Activated T-helper 1 cell treated with Interleukin-2 at 50 U/mL for 16 hours (primary cell): ENCODE results near the gene ARMC12.
"Not testable (repeated sequence)": the region's sequence is repeated elsewhere in the genome, so short reads cannot be mapped to it uniquely, and the experiment has no call there.

Source experiments
- DNase-seq: peaks from one replicate; pipeline ENCODE4 v3.0.0-alpha.2; 2020; ENCODE audit warnings: low read depth

Gene ARMC12, protein sequence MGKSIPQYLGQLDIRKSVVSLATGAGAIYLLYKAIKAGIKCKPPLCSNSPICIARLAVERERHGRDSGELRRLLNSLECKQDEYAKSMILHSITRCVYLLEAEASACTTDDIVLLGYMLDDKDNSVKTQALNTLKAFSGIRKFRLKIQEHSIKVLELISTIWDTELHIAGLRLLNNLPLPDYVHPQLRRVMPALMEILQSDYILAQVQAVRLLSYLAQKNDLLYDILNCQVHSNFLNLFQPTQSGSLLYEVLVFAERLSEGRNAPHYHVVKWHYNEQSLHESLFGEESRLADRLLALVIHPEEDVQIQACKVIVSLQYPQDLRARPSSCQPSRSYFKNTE

DNA sequence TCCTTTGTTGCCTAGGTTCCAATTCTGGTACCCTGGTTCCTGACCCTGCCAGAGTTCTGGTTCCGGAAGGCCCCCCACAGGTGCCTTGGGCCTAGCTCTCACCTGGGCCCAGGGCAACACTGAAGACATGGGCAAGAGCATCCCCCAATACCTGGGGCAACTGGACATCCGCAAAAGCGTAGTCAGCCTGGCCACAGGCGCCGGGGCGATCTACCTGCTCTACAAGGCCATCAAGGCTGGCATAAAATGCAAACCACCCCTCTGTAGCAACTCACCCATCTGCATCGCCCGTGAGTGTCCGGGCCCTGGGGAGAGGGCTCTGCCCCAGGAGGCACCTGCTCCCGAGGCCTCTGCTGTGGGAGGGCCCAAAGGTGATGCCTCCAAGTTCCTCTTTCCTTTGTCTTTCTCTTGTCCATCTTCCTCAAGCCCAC is at the start of gene ARMC12:
TSS of gene ARMC12 (plus strand) at position 51 of the 431 bp plus-strand sequence. CDS start at position 128, 77 bp downstream.
- DNase-seq: no peak

DNA sequence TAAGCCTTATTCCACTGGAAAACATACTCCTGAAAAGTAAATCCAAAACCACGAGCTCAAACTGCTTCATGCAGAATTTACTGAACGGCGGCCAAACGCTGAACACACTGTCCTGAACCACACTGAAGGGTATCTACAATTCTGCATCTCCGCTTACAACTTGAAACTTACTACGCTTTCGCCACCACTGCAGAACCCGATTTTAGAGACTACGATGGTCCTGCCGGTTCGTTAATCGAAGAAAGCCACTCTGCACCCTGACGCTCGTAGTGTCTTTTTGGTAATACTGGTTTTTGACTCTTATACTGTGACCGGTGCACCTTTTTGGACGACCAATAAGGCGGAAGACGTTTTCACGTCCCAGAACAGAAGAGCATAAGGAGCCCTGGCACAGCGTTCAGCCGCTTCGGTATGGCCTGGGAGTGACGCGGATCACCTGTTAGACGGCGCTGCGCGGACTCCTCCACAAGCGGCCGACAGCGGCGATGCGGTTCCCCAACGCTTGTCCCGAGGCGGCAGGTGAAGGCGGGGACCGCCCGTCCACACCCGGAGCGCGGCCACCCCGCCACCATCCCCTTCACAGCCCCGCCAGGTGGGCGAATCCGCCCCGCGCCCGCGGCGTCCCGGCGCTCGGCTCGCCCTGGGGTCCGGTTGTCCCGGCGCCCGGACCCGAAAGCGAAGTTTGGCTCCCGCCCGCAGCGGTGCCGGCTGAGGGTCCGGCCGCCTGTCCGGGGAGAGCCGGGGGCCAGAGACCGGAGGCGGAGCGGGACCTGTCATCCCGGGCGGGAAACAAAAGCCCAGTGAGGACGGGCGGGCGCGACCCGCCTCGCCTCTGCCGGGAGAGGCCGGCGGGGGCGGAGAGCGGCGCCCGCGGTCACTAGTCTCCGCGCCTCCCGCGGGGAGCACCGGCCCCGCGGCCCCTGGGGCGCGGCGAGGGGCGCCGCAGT is 48.9 kb upstream of the ARMC12 start:
- peak; percentile 35 for DNase-seq

DNA sequence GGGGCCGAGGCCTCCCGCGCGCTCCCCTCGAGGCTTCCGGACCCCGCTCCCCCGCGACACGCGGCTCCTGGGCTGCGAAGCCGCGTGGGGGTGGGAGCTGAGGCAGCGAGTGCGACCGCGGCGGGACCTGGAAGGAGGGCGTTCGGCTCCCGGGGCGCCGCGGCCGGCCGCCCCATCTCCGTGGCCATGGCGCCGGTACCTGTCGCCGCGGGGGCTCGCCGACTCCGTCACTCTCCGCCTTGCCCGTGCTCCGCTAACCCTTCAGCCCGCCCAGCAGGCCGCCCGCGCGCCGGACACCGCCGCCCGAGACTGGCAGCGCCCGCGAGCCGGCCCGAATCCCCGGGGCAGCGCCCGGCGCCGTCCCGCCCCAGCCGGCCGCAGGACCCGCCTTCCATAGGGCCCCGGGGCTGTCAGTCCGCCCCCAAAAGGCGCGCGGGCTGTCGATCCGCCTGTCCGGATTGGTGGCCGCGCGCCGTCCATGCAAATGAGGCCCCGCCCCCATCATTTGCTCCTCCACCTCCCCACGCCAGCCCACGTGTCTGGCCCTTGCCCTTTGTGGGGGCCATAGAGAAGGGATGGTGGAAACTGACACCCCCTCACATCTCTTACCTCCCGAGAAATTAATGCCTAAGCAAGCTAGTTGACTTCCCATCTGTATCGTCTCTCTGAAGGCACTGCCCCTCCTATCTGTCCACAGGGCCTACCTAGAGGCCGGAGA is 48.1 kb upstream of the ARMC12 start, which contains the start of gene FKBP5:
TSS of gene FKBP5 (minus strand) at position 311 of the 718 bp plus-strand sequence. CDS start 46,091 bp downstream, outside the sequence.
- peak; percentile 82 for DNase-seq

DNA sequence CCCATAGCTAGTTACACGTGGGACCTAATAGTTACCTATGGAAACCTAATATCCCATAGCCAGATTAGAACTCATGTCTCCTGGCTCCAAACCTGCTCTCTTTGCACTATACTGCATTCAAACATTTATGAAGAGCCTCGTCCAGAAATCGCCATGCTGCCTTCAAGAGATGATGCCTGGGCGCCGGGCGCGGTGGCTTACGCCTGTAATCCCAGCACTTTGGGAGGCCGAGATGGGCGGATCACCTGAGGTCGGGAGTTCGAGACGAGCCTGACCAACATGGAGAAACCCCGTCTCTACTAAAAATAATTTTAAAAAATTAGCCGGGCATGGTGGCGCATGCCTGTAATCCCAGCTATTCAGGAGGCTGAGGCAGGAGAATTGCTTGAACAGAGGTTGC is 46.8 kb upstream of the ARMC12 start:
- not testable (repeated sequence) for DNase-seq

DNA sequence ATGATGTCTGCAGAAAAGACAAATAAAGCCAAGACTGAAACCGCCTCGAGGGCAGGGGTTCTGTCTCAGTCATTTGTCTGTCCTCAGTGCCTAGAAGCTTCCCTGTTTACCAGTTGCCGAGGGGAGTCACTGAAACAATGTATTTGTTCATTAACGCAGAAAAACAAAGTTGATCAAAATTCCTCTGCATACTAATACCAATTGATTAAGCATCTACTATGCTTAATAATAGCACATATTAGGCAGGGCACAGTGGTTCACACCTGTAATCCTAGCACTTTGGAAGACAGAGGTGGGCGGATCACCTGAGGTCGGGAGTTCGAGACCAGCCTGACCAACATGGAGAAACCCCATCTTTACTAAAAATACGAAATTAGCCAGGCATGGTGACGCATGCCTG is 46.3 kb upstream of the ARMC12 start:
- DNase-seq: no peak

DNA sequence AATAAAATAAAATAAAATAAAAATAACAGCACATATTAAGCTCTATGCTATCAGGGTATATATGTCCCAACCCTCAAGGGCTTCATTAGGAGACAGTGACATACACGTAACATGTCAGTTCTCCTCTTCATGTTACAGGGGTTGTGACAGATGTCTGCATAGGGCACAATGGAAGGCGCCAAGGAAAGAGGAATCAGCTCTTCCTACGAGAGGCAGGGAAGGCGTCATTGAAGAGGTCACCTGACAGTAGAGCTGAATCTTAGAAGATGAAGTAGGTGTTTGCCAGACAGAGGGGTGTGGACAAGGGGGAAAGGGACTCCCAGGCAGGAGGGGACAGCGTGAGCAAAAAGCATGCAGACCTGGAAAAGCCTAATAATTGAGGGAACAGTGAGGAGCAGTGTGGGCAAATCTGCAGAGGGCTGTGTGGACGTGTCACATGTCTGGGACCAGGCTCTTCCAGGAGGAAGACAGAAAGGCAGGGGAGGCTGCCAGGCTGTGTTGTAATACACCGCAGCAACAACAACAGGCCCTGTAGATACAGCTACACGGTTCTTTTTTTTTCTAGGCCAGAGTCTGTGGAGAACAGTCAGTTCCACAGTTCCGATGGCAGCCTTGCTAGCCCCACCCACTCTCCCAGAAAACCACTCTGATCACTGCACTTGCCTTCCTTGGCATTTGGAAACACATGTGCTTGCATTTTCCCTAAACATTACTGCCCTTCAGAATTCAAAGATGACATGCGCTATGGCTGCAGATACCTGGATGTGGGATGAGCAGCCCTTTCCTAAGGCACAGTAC is 45.6 kb upstream of the ARMC12 start:
- no peak for DNase-seq

DNA sequence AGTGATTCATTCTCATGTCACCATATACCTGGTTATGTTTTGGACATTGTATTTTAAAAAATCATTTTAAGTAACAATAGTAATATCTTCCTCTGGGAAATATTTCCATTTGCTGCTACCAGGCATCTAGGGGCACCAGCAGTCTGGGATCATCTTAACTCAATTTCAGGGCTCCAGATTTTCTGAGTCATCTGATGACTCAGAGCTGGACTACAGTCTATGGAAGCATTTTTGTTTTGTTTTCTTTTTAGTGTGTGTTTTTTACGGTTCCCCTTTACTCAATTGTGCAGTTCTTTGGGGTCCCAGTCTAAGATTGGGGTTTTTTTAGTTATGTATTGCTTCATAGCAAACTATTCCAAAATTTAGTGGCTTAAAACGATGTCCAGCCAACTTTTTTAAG is 42.4 kb upstream of the ARMC12 start:
- DNase-seq: no peak

DNA sequence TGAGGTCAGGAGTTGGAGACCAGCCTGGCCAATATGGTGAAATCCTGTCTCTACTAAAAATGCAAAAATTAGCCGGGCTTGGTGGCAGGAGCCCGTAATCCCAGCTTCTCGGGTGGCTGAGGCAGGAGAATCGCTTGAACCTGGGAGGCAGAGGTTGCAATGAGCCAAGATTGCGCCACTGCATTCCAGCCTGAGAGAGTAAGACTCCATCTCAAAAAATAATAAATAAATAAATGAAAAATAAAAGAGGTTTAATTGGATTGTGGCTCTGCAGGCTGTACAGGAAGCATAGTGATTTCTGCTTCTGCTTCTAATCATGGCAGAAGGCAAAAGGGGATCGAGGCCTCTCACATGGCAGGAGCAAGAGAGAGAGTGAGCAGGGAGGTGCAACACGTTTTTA is 38.4 kb upstream of the ARMC12 start:
- not testable (repeated sequence) for DNase-seq

DNA sequence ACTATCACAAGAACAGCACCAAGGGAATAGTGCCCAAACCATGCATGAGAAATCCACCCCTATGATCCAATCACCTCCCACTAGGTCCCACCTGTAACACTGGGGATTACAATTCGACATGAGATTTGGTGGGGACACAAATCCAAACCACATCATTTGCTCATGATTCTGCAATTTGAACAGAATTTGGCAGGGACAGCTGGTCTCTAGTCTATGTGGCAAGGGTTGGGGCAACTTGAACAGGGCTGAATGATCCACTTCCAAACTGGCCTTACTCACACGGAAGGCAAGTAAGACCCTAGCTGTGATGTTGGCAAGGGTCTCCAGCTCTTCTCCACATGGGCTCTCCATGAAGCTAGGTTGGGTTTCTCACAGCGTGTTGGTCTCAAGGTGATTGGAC is 38.0 kb upstream of the ARMC12 start:
- DNase-seq: no peak

DNA sequence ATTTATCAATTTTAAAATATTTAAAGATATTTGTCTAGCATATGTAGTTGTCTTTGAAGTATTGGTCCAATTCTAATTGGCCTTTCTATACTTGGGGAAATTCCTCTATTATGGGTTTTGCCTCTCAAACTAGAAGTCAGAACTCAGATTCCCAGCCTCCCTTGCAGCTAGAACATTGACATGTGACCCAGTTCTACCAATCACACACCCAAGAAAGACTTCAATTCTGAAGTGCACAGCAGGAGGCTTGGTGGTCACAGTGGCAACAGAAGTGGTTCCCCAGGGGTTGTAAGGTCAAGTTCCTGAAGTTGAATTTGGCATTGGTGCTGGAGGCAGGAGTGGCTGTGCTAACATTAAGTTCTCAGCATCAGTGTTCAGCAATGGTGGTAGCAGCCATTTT is 33.3 kb upstream of the ARMC12 start:
- no peak for DNase-seq

DNA sequence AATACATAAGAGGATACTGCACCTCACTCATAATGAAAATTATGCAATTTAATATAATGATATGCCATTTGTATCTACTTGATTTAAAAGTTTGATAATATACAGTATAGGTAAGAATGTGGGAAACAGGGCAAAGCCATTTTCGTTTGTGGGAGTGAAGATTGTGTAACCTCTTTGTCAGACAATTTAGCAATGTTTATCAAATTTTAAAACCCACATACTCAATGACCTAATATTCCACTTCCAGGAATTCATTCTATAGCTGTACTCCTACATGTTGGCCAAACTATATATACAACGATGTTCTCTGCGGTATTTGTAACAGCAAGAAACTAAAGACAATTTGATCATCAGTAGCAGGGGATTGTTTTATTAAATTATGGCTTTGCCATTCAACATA is 30.4 kb upstream of the ARMC12 start:
- DNase-seq: no peak

DNA sequence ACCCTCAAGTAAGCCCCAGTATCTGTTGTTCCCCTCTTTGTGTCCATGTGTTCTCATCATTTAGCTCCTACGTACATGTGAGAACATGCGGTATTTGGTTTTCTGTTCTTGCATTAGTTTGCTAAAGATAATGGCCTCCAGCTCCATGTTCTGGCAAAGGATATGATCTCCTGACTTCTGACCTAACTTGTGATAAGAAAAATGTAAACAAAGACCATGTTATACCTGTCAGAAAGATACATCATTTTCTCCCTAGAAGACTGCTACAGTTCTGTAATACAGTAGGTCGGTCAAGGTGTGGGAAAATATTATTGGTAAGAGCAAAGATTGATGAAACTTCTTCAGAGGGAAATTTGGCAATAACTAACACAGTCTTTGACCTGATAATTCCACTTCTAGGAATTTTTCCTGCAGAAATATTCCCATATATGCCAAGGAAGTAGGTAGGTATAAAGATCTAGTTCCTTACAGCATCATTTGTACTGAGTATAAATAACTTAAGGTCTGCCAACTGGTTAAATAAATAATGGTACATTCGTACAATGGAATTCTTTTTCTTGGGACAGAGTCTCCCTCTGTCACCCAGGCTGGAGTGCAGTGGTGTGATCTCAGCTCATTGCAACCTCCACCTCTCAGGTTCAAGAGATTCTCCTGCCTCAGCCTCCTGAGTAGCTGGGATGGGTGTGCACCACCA is 29.0 kb upstream of the ARMC12 start:
- DNase-seq: no peak

DNA sequence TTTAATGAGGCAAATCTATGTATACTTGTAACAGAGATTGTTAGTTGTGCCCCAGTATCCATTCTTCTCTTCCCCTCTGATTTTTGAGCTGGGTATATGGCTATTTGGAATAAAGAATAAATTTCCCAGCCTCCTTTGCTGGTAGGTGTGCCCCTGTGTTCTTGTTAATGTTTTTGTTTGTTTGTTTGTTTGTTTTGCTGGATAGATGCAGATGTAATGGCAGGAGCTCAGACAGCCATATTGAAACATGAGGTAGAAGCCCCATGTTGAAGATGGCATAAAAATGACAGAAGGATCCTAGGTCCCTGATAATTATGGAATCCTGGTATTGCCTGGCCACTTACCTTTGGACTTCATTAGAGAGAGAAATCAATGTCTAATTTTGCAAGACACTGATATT is 28.2 kb upstream of the ARMC12 start:
- no peak for DNase-seq

DNA sequence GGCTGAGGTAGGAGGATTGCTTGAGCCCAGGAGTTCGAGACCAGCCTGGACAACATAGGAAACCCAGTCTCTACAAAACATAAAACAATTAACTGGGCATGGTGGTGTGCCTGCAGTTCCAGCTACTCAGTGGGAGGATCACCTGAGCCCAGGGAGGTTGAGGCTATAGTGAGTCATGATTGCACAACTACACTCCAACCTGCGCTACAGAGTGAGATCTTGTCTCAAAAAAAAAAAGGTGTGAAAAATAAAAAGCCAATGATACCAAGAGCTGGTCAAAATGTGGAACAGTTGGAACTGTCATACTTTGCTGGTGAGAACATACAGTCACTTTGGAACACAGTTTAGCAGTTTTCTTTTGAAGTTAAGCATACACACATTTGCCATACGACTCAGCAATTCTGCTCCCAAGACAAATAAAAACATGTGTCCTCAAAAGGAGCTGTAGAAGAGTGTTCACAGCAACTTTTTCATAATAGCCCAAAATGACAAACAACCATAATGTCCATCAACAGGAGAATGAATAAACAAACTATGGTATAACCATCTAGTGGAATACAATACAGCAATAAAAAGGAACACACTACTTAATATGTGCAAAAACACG is 26.5 kb upstream of the ARMC12 start:
- no peak for DNase-seq

DNA sequence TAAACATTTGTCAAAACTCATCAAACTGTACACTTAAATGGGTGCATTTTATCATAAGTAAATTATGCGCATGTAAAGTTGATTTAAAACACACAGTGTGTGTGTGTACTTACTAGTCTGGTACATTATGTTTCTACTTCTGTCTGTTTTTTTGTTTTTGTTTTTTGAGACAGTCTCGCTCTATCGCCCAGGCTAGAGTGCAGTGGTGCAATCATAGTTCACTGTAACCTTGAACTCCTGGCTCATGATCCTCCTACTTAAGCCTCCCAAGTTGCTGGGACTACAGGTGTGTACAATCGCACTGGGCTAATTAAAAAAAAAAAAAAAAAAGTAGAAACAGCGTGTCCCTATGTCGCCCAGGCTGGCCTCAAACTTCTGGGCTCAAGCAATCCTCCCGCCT is 25.1 kb upstream of the ARMC12 start:
- DNase-seq: no peak

DNA sequence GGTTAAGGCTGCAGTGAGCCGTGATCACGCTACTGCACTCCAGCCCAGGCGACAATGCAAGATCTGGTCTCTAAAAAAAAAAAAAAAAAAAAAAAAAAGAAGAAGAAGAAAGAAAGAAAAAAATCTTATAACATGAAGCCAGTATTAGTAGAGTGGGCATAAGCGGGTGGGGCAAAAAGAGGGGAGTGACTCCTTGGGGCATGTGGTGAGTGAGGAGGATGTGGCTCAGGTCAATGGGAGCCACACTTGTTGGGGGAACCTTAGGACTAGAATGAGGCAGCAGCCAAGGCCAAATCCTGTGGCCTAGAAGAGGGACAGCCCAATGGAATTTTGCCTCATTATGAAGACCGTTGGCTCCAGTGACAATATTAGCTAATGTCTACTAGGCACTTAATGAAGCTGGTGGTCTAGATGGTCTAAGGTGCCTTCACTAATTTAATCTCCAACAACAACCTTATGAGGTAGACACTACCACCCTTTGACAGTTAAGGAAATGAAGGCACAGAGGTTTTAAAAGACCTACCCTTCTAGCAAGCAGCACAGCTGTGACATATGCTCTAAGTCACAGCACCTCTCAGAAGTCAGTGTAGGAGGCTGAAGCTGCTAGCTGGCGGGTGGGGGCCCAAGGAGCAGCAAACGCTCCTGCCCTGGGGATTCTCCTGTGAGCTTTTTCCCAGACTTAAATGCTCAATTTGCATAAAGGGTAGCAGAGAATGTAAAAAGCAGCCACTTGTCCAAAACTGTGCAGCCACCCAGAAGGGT is 23.6 kb upstream of the ARMC12 start:
- DNase-seq: no peak

DNA sequence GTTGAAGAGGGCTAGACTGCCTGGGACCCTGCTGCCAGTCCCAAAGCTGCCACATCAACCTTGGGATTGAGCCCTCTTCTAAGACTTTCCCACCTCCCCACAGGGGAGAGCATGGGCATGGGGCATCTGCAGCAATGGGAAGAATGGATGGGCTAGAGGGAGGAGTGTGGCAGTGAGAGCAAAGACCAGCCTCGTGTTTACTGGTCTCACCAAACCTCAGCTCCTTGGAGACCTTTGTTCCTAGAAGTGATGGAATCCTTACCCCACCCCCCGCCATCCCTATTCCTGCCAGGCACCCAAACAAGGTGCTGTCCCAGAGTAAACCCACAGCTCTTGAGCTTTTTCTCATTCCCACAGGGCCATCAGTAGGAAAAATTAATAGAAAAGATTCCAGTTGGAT is 20.0 kb upstream of the ARMC12 start:
- no peak for DNase-seq

DNA sequence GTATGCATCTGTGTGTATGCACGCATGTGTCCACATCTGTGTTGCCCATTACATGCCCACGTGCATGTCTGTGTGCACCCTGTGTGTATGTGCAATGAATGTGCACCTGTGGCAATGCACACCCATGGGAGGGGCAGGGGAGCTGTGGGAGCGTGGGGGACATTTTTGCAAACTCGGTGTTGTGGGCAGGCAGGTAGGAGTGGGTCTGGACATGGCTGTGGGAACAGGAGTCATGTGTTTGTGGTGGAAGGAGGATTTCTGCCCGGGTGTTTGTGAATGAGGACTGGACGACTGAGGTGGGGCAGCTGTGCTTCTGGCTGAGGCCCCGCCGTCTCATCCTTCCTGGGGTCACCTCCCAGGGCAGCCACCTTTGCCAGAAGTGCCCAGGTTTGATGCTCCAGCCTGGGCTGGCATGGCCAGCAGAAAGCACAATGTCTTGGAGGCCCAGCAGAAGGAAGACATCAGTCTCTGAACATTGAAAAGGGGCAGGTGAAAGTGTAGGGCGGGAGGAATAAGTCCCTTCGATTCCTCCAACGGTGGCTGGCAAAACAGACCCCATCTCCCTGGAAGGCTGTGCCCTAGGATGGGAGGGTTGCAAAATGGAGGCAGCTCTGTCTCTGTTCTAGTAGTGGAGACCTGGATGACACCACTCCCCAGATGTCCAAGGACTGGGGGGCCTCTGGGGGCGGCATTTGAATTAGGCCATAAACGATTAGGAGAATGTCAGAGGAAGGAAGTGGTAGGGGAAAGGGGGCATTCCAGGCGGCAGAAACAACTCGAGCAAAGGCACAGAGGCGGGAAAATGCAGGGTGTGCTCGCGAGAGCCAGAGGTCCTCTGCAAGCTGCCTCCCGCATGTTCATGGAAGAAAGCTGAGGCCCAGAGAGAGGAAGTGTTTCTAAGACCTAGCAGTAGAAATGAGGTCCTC is 19.1 kb upstream of the ARMC12 start:
- DNase-seq: no peak

DNA sequence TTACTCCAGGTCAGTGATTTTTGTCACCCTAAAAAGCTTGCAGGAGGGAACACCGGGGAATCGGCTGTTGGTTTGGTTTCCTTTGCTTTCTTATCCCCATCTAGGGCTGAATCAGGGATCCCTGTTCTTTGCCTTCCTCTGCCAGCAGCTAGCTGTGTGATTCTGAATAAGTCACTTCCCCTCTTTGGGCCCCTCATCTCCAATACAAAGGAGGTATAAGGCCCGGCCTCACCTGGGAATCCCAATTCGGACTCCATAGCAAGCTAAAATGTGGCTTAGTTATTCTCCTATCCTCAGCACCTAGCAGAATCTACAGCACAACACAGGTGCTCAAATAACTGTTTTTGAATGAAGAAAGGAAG is 18.5 kb upstream of the ARMC12 start:
- DNase-seq: no peak
